ENCODE results near the gene NDEL1.

NDEL1 gene

GRCh38 chr17:8459831-8460230 is 24.1 kb downstream of the NDEL1 start:
- H3K36me3 ChIP-seq (ENCODE audit: control insufficient read depth, low read length): peaks cover 76% of the 10 kb centered on the region
- no peak overlapping the region for H3K4me2 ChIP-seq (ENCODE audit: low read length)
- no peak overlapping the region for H3K27ac ChIP-seq (ENCODE audit: low read depth, low read length)
- H3K4me1 ChIP-seq (ENCODE audit: control insufficient read depth, low read length): no peaks in the 10 kb centered on the region
- H4K20me1 ChIP-seq (ENCODE audit: control insufficient read depth, insufficient read depth, low read depth, low read length): no peaks in the 10 kb centered on the region
- TF ChIP-seq CTCF (IDR thresholded peaks at IDR 0.05; ENCODE audit: low read depth, low read length, poor library complexity, severe bottlenecking) (no peak), EZH2phosphoT487 (IDR thresholded peaks at IDR 0.05; ENCODE audit: borderline replicate concordance, low read length) (no peak)
- no peaks in the 10 kb centered on the region for H3F3A ChIP-seq (ENCODE audit: control insufficient read depth, insufficient read depth)
- H3K9me2 ChIP-seq (replicated peaks; ENCODE audit: control insufficient read depth, low read length): no peaks in the 10 kb centered on the region
- peaks cover 12% of the 10 kb centered on the region for H3K79me2 ChIP-seq (ENCODE audit: control insufficient read depth, low read length)
- no peaks in the 10 kb centered on the region for H3K27me3 ChIP-seq (ENCODE audit: control insufficient read depth, low read length)
- H3K9me3 ChIP-seq (ENCODE audit: control insufficient read depth, insufficient read depth, low read length): no peaks in the 10 kb centered on the region
- no peak overlapping the region for H3K4me3 ChIP-seq (ENCODE audit: low read length)

- H3K36me3 ChIP-seq (ENCODE audit: control insufficient read depth, low read length): peaks cover 72% of the 10 kb centered on the region
These were observed 26.9 kb downstream of the NDEL1 start for GRCh38 chr17:8462564-8462963.

GRCh38 chr17:8463099-8463498 is 27.4 kb downstream of the NDEL1 start:
- Histone ChIP-seq H3K9me3 (ENCODE audit: control insufficient read depth, insufficient read depth, low read length) (no peaks in the 10 kb centered on the region), H3K79me2 (ENCODE audit: control insufficient read depth, low read length) (peaks cover 19% of the 10 kb centered on the region), H3K4me3 (ENCODE audit: low read length) (no peak overlapping the region), H4K20me1 (ENCODE audit: control insufficient read depth, insufficient read depth, low read depth, low read length) (no peaks in the 10 kb centered on the region), H3K27ac (ENCODE audit: low read depth, low read length) (no peak overlapping the region), H3K4me2 (ENCODE audit: low read length) (no peak overlapping the region), H3K36me3 (ENCODE audit: control insufficient read depth, low read length) (peaks cover 73% of the 10 kb centered on the region), H3K27me3 (ENCODE audit: control insufficient read depth, low read length) (no peaks in the 10 kb centered on the region), H3F3A (ENCODE audit: control insufficient read depth, insufficient read depth) (no peaks in the 10 kb centered on the region), H3K4me1 (ENCODE audit: control insufficient read depth, low read length) (no peaks in the 10 kb centered on the region), H3K9me2 (replicated peaks; ENCODE audit: control insufficient read depth, low read length) (no peaks in the 10 kb centered on the region)
- TF ChIP-seq EZH2phosphoT487 (IDR thresholded peaks at IDR 0.05; ENCODE audit: borderline replicate concordance, low read length) (no peak), CTCF (IDR thresholded peaks at IDR 0.05; ENCODE audit: low read depth, low read length, poor library complexity, severe bottlenecking) (no peak)

More at GRCh38 chr17:8462564-8462963, 26.9 kb downstream of the NDEL1 start:
- Histone ChIP-seq H3K4me2 (ENCODE audit: low read length) (no peak overlapping the region), H4K20me1 (ENCODE audit: control insufficient read depth, insufficient read depth, low read depth, low read length) (no peaks in the 10 kb centered on the region), H3K4me1 (ENCODE audit: control insufficient read depth, low read length) (no peaks in the 10 kb centered on the region), H3K27me3 (ENCODE audit: control insufficient read depth, low read length) (no peaks in the 10 kb centered on the region), H3F3A (ENCODE audit: control insufficient read depth, insufficient read depth) (no peaks in the 10 kb centered on the region), H3K4me3 (ENCODE audit: low read length) (no peak overlapping the region), H3K9me3 (ENCODE audit: control insufficient read depth, insufficient read depth, low read length) (no peaks in the 10 kb centered on the region), H3K9me2 (replicated peaks; ENCODE audit: control insufficient read depth, low read length) (no peaks in the 10 kb centered on the region), H3K27ac (ENCODE audit: low read depth, low read length) (no peak overlapping the region), H3K79me2 (ENCODE audit: control insufficient read depth, low read length) (peaks cover 19% of the 10 kb centered on the region)
- TF ChIP-seq CTCF (IDR thresholded peaks at IDR 0.05; ENCODE audit: low read depth, low read length, poor library complexity, severe bottlenecking) (no peak), EZH2phosphoT487 (IDR thresholded peaks at IDR 0.05; ENCODE audit: borderline replicate concordance, low read length) (no peak)

Measured in DOHH2 (cell line).